GM12873 (cell line): ENCODE measurements around the gene PHLDB3.

Source experiments
- CTCF ChIP-seq: IDR thresholded peaks from 2 replicates; pipeline ENCODE4 v1.5.1; 2012; ENCODE audit warnings: low read depth, mild to moderate bottlenecking, moderate library complexity, low read length, control low read depth; ENCODE audit not compliant: insufficient read depth; ENCODE audit errors: missing control alignments

PHLDB3 gene

GRCh38 chr19:43510713-43511112 is 6.2 kb upstream of the PHLDB3 start:
- TF ChIP-seq CTCF: no peak

DNA sequence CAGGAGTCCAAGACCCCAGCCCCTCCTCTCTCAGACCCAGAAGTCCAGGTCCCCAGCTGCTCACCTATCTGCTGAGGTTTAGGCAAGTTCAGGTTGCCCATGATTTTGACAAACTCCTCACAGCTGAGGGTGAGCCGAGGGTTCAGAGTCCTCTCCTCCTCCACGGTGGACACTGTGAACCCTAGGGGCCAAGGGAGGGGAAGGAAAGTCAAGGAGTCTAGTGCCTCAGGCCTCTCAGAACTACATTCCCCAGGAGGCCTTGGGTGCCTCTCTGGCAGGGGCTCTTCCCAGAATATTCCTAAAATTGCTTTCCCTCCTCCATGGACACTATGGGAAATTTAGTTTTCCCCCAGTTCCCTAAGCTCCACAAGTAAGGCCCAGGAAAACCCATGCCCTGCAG is 3.3 kb upstream of the PHLDB3 start:
- TF ChIP-seq CTCF: no peak

DNA sequence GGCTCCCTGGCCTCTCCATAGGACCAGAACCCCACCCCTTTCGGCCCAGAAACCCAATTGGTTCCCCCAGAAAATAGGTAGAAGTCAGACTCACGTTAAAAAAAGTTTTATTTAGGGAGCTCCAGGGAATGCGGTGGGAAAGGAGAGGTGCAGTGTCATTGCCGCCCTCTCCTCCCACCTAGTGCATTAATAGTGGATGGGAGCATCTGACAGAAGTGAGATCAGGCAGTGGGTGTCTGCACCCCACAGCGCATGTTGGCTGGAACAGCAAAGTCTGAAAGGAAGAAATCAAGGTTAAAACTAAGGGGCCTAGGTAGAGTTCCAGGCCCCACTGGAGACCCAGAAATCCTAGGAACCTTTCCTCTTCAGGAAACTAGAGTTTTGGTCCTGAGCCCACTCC is 2.1 kb upstream of the PHLDB3 start:
- no peak for TF ChIP-seq CTCF

DNA sequence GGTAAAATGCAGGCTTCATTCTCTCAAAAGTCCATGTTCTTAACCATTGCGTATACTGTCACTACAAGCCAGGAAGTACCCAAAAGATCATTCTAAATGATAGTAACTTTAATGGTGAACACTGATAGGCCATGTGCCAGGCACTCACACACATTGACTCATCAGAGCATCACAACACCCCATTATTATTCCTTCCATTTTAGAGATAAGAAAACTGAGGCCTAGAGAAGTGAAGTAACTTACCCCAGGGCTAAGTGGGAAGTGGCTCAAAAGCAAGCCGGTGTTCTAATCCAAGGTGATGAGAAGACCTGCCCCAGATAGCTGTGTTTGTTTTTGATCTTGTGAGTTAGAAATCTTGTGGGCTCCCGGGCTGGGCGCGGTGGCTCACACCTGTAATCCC is 1.4 kb upstream of the PHLDB3 start:
- no peak for TF ChIP-seq CTCF

DNA sequence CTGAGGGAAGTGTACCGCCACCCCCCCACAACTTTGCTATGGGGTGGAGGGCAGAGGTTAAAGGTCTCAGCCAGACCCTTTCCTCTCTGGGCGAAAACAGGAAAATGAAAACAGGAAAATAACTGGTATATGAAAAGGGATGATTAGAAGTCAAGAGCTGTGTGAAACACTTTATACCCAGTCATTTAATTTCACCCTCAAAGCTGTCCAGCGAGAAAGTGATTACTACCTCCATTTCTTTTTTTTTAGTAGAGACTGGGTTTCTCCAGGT is 575 bp upstream of the PHLDB3 start:
- TF ChIP-seq CTCF: no peak

- peak; percentile 31 for TF ChIP-seq CTCF
Measured at GRCh38 chr19:43503501-43504425, 783 bp downstream of the PHLDB3 start.

- no peak for TF ChIP-seq CTCF
Measured at GRCh38 chr19:43502419-43502976, 2.0 kb downstream of the PHLDB3 start.
